Mucosa of rectum (tissue), 2 donors: ENCODE measurements around the gene RAB6C.
"Not testable (repeated sequence)": the region's sequence is repeated elsewhere in the genome, so short reads cannot be mapped to it uniquely, and the experiment has no call there.

Source experiments
- H3K27ac ChIP-seq, 2 donors: one replicate each; pipeline ENCODE4 v1.7.0; 2013; ENCODE audit warnings: inconsistent platforms in 2 of 2, low read depth in 2 of 2, low read length in 2 of 2
- H3K27me3 ChIP-seq, 2 donors: one replicate each; pipeline ENCODE4 v1.7.0; 2013; ENCODE audit warnings: low read length in 2 of 2; ENCODE audit not compliant: control insufficient read depth in 2 of 2, insufficient read depth in 2 of 2
- H3K36me3 ChIP-seq, 2 donors: one replicate each; pipeline ENCODE4 v1.7.0; 2013; ENCODE audit warnings: low read length in 2 of 2; ENCODE audit not compliant: control insufficient read depth in 2 of 2, insufficient read depth in 2 of 2
- H3K4me1 ChIP-seq, 2 donors: one replicate each; pipeline ENCODE4 v1.7.0; 2013; ENCODE audit warnings: low read length in 2 of 2, mild to moderate bottlenecking in 1 of 2; ENCODE audit not compliant: control insufficient read depth in 2 of 2, insufficient read depth in 2 of 2
- H3K4me3 ChIP-seq, 2 donors: one replicate each; pipeline ENCODE4 v1.7.0; 2013; ENCODE audit warnings: low read length in 2 of 2
- H3K9ac ChIP-seq, 2 donors: one replicate each; pipeline ENCODE4 v1.7.0; 2013; ENCODE audit warnings: low read length in 2 of 2, low read depth in 1 of 2, mild to moderate bottlenecking in 1 of 2
- H3K9me3 ChIP-seq, 2 donors: one replicate each; pipeline ENCODE4 v1.7.0; 2013; ENCODE audit warnings: low read length in 2 of 2; ENCODE audit not compliant: control insufficient read depth in 2 of 2
- donor health status: healthy.
- donor health status: Normal muscosa, but diverticular disease.

RAB6C gene

DNA sequence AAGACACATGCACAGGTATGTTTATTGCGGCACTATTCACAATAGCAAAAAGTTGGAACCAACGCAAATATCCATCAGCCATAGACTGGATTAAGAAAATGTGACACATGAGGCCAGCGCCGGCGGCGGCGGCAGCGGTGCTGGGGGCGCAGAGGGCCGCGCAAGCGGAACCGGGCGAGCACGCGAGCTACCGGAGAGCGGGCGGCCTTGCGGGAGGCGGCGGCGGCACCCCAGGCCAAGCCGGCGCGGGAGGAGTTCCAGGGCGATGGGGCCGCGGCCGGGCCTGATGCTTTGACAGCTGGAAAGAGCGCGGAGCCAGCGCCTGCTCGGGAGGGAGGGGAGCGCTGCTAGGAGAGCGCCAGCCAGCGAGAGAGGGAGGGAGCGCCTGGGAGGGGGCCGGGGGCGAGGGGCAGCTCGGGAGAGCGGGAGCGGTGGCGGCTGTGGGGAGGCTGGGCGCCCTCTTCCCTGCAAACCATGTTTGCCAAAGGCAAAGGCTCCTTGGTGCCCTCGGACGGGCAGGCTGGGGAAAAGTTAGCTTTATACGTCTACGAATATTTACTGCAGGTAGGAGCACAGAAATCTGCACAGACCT lies 13.0 kb downstream of the RAB6C start:
- not testable (repeated sequence) for H3K4me3 ChIP-seq, H3K9ac ChIP-seq, H3K4me1 ChIP-seq, H3K27me3 ChIP-seq, H3K27ac ChIP-seq, H3K9me3 ChIP-seq, H3K36me3 ChIP-seq

DNA sequence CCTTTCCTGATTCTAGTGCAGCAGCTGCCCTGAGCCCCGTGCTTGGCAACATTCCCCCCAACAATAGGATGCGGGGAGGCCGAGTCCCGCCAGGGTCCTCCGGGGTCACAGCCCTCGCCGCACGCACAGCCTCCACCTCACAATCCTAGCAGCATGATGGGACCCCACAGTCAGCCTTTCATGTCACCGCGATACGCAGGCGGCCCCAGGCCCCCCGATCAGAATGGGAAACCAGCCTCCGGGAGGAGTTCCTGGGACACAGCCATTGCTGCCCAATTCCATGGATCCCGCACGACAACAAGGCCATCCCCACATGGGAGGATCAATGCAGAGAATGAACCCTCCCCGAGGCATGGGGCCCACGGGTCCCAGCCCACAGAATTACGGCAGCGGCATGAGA lies 13.7 kb downstream of the RAB6C start:
- not testable (repeated sequence) for H3K36me3 ChIP-seq, H3K27ac ChIP-seq, H3K27me3 ChIP-seq, H3K9me3 ChIP-seq, H3K9ac ChIP-seq, H3K4me1 ChIP-seq, H3K4me3 ChIP-seq

DNA sequence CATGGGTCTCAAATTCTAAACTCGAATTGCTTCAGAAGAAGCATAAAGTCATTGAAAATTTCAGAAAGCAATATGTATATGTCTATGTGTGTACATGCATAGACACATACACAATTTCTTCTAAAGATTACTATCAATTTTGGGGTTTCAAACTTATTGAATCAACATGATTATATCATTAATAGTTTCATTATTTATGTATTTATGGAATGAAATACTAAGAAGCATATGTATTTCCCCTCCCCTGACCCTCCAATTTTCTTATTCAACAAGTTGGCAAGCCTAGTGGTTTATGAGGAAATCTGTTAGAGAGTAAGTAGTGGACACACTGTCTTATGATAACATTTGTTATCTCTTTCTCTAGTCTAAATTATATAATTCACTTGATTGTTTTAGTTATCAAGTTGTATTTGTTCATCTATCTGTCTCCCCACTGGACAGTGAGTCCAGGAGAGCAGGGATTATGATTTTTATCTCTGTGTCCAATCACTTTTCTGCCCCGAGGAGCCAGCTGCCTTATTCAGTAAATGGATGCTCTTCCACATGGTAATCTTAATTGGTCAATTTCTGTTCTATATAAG lies 17.3 kb downstream of the RAB6C start:
- H3K9ac ChIP-seq, H3K36me3 ChIP-seq, H3K27ac ChIP-seq, H3K4me3 ChIP-seq, H3K27me3 ChIP-seq, H3K9me3 ChIP-seq, H3K4me1 ChIP-seq: not testable (repeated sequence)

DNA sequence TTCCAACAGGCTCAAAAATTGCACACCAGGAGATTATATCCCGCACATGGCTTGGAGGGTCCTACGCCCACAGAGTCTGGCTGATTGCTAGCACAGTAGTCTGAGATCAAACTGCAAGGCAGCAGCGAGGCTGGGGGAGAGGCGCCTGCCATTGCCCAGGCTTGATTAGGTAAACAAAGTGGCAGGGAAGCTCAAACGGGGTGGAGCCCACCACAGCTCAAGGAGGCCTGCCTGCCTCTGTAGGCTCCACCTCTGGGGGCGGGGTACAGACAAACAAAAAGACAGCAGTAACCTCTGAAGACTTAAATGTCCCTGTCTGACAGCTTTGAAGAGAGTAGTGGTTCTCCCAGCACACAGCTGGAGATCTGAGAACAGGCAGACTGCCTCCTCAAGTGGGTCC lies 19.3 kb downstream of the RAB6C start:
- H3K4me1 ChIP-seq, H3K27me3 ChIP-seq, H3K27ac ChIP-seq, H3K4me3 ChIP-seq, H3K36me3 ChIP-seq, H3K9ac ChIP-seq, H3K9me3 ChIP-seq: not testable (repeated sequence)

DNA sequence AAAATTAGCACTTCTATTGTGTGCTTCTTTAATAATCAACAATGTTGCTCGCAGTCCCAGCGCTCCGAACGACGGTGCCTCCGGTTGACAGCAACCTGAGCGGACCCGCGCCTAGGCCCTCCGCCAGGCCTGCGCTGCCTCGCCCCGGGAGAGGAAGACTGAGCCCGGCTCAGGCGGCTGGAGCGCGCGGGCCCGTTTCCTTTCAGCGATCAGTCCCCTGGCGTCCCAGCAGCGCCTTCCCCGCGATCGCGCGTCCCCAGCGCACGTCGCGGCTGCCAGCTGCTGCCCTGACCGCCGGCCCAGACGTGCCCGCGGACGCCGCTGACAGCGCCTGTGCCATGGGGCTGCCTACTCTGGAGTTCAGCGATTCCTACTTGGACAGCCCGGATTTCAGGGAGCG lies 26.4 kb downstream of the RAB6C start:
- not testable (repeated sequence) for H3K36me3 ChIP-seq, H3K4me1 ChIP-seq, H3K9ac ChIP-seq, H3K9me3 ChIP-seq, H3K27me3 ChIP-seq, H3K4me3 ChIP-seq, H3K27ac ChIP-seq

DNA sequence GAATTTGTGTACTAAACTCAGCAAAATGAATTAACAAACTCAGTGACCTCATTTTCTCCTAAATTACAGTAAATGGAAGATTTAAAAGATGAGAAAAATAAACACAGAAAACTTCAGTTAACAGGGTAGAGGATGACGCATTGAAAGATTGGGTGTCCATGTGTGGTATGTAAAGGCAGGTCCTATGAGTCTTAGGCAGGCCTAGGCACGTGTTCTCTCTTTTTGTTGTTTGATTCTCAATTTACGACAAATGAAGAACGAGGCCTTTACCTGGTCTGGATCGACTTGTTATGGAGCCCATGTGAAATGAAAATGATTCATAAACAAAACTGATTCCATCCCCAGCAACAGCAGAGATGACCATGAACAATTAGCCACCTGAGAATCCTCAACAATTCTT lies 37.2 kb downstream of the RAB6C start:
- not testable (repeated sequence) for H3K4me3 ChIP-seq, H3K27me3 ChIP-seq, H3K9me3 ChIP-seq, H3K36me3 ChIP-seq, H3K27ac ChIP-seq, H3K9ac ChIP-seq, H3K4me1 ChIP-seq

DNA sequence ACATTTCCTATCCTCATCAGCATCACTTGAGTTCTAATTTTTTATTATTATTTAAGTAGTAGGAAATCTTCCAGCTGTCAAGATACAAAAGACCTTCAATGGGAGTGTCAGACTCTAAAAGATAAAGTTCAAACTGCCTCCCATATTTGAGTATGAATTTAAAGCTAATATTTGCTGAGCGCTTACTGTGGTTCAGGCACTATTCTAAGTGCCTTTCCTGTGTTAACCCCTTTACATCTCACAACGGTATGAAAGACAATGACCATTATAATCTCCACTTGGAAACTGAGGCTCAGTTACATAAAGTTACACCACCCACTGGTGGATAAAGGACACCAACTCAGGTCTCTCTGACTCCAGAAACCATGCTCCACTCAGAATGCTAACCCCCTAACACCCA lies 39.9 kb downstream of the RAB6C start:
- Histone ChIP-seq H3K4me3 (no peak overlapping the region), H3K4me1 (no peaks in the 10 kb centered on the region), H3K27ac (no peak overlapping the region), H3K9ac (no peak overlapping the region), H3K9me3 (no peaks in the 10 kb centered on the region), H3K36me3 (no peaks in the 10 kb centered on the region), H3K27me3 (no peaks in the 10 kb centered on the region)

DNA sequence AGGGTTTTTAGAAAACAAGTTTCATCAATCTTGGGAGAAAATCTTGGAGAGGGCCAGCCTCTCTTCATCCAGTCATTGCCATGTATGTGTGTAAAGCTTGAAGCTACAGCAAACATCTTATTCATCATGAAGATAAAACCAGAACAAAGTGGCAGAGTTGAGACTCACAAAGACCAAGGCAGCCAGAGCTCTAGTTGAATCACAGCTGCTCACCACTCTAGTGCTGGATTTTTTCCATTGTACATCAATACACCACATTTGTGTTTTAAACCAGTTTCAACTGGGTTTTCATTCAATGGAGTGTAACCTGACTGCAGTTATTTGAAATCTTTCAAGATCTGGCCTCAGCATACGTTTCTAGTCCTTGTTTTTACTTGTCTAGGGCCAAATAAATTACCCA lies 40.6 kb downstream of the RAB6C start:
- not testable (repeated sequence) for H3K9ac ChIP-seq, H3K4me3 ChIP-seq, H3K9me3 ChIP-seq, H3K27ac ChIP-seq, H3K27me3 ChIP-seq, H3K36me3 ChIP-seq, H3K4me1 ChIP-seq

DNA sequence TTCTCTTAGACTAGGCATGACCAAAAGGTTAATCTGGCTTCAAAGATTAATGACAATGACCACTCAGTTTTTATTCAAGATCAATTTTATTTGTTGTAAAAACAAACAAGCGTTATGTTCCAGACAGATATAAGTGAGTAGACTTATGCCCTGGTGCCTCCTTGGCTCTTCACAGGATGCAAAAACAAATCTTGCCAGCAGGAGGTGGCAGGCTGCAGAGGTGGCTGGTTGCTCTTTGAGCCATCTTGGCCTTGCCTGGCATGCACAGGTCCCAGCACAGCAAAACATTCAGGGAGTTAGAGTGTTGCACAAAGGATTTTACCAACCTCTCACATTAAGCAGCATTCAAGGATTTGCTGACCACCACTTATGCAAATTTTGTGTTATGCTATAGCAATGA lies 46.5 kb downstream of the RAB6C start:
- not testable (repeated sequence) for H3K9me3 ChIP-seq, H3K4me3 ChIP-seq, H3K27me3 ChIP-seq, H3K27ac ChIP-seq, H3K36me3 ChIP-seq, H3K4me1 ChIP-seq, H3K9ac ChIP-seq
